SK-N-SH (cell line): Measurements from ENCODE around the gene COLEC11. TPM values are rescaled to one million over a fixed set of nuclear protein-coding genes. Genes with fewer than 3 reads are reported as not detected.
A peak's percentile ranks its signal among the peaks of the same experiment; 100 is the strongest.

Experiments
- CTCF ChIA-PET: fragments of 300-600, 350-600 bp; formaldehyde crosslinking; extraction: SDS; loops from one replicate; lab custom pipeline; 2021; lab: Yijun Ruan, JAX
- POLR2A ChIA-PET: fragments of 350-600 bp; sonication (Branson Sonifier 250); formaldehyde crosslinking; extraction: SDS; loops from one replicate; lab custom pipeline; 2020; ENCODE audit warnings: antibody characterized with exemption, inconsistent platforms; lab: Yijun Ruan, JAX
- DNase-seq: peaks from one replicate; pipeline ENCODE4 v3.0.0; 2012
- H2AFZ ChIP-seq: fragments of 200-600 bp; sonication (generic); 2 replicates; pipeline ENCODE4 v1.8.1; 2016; ENCODE audit warnings: antibody characterized with exemption, mild to moderate bottlenecking, low read depth
- H3F3A ChIP-seq: fragments of 200-600 bp; sonication (generic); replicated peaks from 2 replicates; pipeline ENCODE3; 2016; ENCODE audit warnings: antibody characterized with exemption, mild to moderate bottlenecking; ENCODE audit not compliant: insufficient read depth
- H3K27ac ChIP-seq, 2 experiments: fragments of 200-500 bp in 1 of 2; fragments of 200-600 bp in 1 of 2; sonication (Bioruptor generic) in 1 of 2; sonication (generic), shearing (Covaris generic) in 1 of 2; 2 replicates each; pipeline versions ENCODE4 v1.5.1 to v1.6.1; 2014 to 2016; ENCODE audit warnings: low read depth in 2 of 2, inconsistent platforms in 1 of 2, low read length in 1 of 2, mild to moderate bottlenecking in 1 of 2, mixed read lengths in 1 of 2
- H3K27me3 ChIP-seq: fragments of 200-600 bp; sonication (generic), shearing (Covaris generic); 2 replicates; pipeline ENCODE4 v1.6.1; 2016; ENCODE audit warnings: mixed run types; ENCODE audit not compliant: insufficient read depth
- H3K36me3 ChIP-seq, 2 experiments: fragments of 200-500 bp in 1 of 2; fragments of 200-600 bp in 1 of 2; sonication (Bioruptor generic) in 1 of 2; sonication (generic) in 1 of 2; replicated peaks in 1 of 2; 2 replicates each; pipeline versions ENCODE3 to v1.5.1; 2014 to 2016; ENCODE audit warnings: low read length in 1 of 2, mild to moderate bottlenecking in 1 of 2; ENCODE audit not compliant: insufficient read depth in 2 of 2, control insufficient read depth in 1 of 2
- H3K4me1 ChIP-seq, 2 experiments: fragments of 200-500 bp in 1 of 2; fragments of 200-600 bp in 1 of 2; sonication (Bioruptor generic) in 1 of 2; sonication (generic), shearing (Covaris generic) in 1 of 2; 2 replicates each; pipeline versions ENCODE4 v1.5.1 to v1.6.1; 2014 to 2016; ENCODE audit warnings: low read depth in 1 of 2, low read length in 1 of 2, mixed run types in 1 of 2; ENCODE audit not compliant: insufficient read depth in 2 of 2, control insufficient read depth in 1 of 2
- H3K4me2 ChIP-seq: fragments of 200-600 bp; sonication (generic), shearing (Covaris generic); 2 replicates; pipeline ENCODE4 v1.6.1; 2017; ENCODE audit warnings: mixed run types
- H3K4me3 ChIP-seq, 2 experiments: fragments of 200-500 bp in 1 of 2; fragments of 200-600 bp in 1 of 2; sonication (Bioruptor generic) in 1 of 2; sonication (generic), shearing (Covaris generic) in 1 of 2; 2 replicates each; pipeline versions ENCODE4 v1.5.1 to v1.8.1; 2014 to 2016; ENCODE audit warnings: low read depth in 2 of 2, inconsistent platforms in 1 of 2, low read length in 1 of 2, mild to moderate bottlenecking in 1 of 2, mixed read lengths in 1 of 2, moderate library complexity in 1 of 2
- H3K79me2 ChIP-seq: fragments of 200-600 bp; sonication (generic); 2 replicates; pipeline ENCODE4 v1.8.1; 2017; ENCODE audit warnings: mild to moderate bottlenecking; ENCODE audit not compliant: insufficient read depth
- H3K9ac ChIP-seq: fragments of 200-600 bp; sonication (generic); 2 replicates; pipeline ENCODE4 v1.6.1; 2017; ENCODE audit warnings: mixed run types
- H3K9me2 ChIP-seq: fragments of 200-600 bp; sonication (generic); 2 replicates; pipeline ENCODE4 v1.6.1; 2017; ENCODE audit warnings: mixed run types
- H3K9me3 ChIP-seq: fragments of 200-600 bp; sonication (generic); 2 replicates; pipeline ENCODE4 v1.6.1; 2017; ENCODE audit warnings: mixed run types, mild to moderate bottlenecking, moderate library complexity
- H4K20me1 ChIP-seq: fragments of 200-600 bp; sonication (generic); 2 replicates; pipeline ENCODE4 v1.6.1; 2017; ENCODE audit warnings: mild to moderate bottlenecking, mixed run types; ENCODE audit not compliant: insufficient read depth
- EP300 ChIP-seq, 2 experiments: IDR thresholded peaks; 2 replicates each; pipeline versions ENCODE4 v1.4.0 to v1.6.1; 2012; ENCODE audit warnings: borderline replicate concordance in 1 of 2, low read depth in 1 of 2, low read length in 1 of 2
- EZH2phosphoT487 ChIP-seq: fragments of 200-600 bp; sonication (generic); IDR thresholded peaks from 2 replicates; pipeline ENCODE4 v1.6.1; 2017; ENCODE audit warnings: low read depth, mixed run types, mild to moderate bottlenecking, antibody characterized with exemption, moderate library complexity, borderline replicate concordance
- FOXM1 ChIP-seq: IDR thresholded peaks from 2 replicates; pipeline ENCODE4 v1.4.0; 2012; ENCODE audit warnings: low read depth, mild to moderate bottlenecking
- GABPA ChIP-seq: IDR thresholded peaks from 2 replicates; pipeline ENCODE4 v1.4.0; 2012; ENCODE audit warnings: low read depth, mild to moderate bottlenecking
- GATA2 ChIP-seq: sonication (generic); formaldehyde crosslinking; IDR thresholded peaks from 2 replicates; pipeline ENCODE4 v1.5.0; 2020; ENCODE audit warnings: mild to moderate bottlenecking, missing genetic modification reagents
- JUND ChIP-seq: IDR thresholded peaks from 2 replicates; pipeline ENCODE4 v1.4.0; 2012
- MXI1 ChIP-seq: IDR thresholded peaks from 2 replicates; pipeline ENCODE4 v1.6.1; 2012; ENCODE audit warnings: mild to moderate bottlenecking, low read depth, low read length, improper control_type of control experiment
- NFIC ChIP-seq: IDR thresholded peaks from 2 replicates; pipeline ENCODE4 v1.4.0; 2012; ENCODE audit warnings: borderline replicate concordance
- POLR2AphosphoS5 ChIP-seq: IDR thresholded peaks from 2 replicates; pipeline ENCODE4 v1.6.1; 2012; ENCODE audit warnings: low read depth, low read length
- RAD21 ChIP-seq: IDR thresholded peaks from 2 replicates; pipeline ENCODE4 v1.6.1; 2012; ENCODE audit warnings: mild to moderate bottlenecking, low read length
- RCOR1 ChIP-seq: fragments of 150-350 bp; IDR thresholded peaks from 2 replicates; pipeline ENCODE4 v1.6.1; 2017; ENCODE audit warnings: antibody characterized with exemption, low read length
- RXRA ChIP-seq: IDR thresholded peaks from 2 replicates; pipeline ENCODE4 v1.4.0; 2012; ENCODE audit warnings: low read depth, mild to moderate bottlenecking, borderline replicate concordance
- SIN3A ChIP-seq: IDR thresholded peaks from 2 replicates; pipeline ENCODE4 v1.6.1; 2012; ENCODE audit warnings: low read depth, mild to moderate bottlenecking, low read length, moderate library complexity, borderline replicate concordance
- TCF12 ChIP-seq: IDR thresholded peaks from 2 replicates; pipeline ENCODE4 v1.4.0; 2012
- WGBS: methylation state at CpG from one replicate; pipeline ENCODE4 v1.1.6; 2017; ENCODE audit warnings: low lambda C conversion rate; 5-methylcytosine and 5-hydroxymethylcytosine counted together
- polyA plus RNA-seq, 3 experiments: library from polyadenylated mRNA; depleted of rRNA; stranded (reverse); fragments of >200 nt; gene quantifications; 2 replicates each; pipeline ENCODE4 v1.2.3, GENCODE V29; 2012
- TF ChIP-seq, protein P1 (sequence below): IDR thresholded peaks from 2 replicates; pipeline ENCODE4 v1.4.0; 2012; ENCODE audit warnings: low read depth
- TF ChIP-seq, protein P2 (sequence below): IDR thresholded peaks from 2 replicates; pipeline ENCODE4 v1.6.1; 2012; ENCODE audit warnings: mild to moderate bottlenecking, low read depth, low read length, moderate library complexity

COLEC11 gene
- polyA plus RNA-seq, 1 of the 3 experiments (the other 2 are of a cell fraction), result 8.7 TPM

DNA sequence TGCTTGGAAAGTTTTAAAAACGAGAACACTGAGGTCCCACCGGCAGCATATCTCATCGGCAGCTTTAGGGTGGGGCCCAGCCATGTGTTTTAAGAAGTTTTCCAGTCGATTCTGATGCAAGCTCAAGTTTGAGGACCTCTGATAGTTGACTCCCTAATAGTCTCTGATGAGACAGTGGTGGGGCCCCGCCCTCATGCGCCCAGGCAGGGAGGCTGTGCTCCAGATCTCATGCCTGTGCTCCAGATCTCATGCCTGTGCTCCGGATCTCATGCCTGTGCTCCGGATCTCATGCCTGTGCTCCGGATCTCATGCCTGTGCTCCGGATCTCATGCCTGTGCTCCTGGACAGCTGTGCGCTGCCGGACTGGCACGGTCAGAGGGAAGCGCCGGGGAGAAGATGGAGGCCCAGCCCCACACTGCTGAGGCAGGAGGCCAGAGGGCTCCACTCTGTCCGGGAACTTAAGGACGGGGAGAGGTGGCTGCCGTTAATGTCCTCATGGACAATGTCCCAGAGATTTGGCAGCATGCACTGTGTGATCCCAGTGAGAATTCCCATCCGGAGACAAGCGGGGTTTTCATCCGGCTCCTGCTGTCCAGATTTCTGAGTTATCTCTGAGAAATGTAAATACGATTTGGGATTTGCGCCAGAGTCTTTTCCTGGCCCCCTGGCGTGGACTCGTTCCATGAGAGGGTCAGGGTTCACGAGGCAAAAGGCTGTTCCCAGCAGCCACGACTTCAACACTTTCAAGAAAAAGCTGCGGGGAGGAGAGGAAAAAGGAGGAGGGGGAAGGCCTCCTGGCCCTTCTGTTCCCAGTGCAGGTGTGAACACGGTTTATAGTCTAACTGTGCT lies 9.4 kb upstream of the COLEC11 start:
- Histone ChIP-seq H3K27ac (peak overlapping the region; percentile 71 to 97), H3K9ac (peak overlapping the region; percentile 10; the same call in 1 of the 2 replicates), H3K79me2 (peaks cover 40% of the 10 kb centered on the region), H3K36me3 (peaks cover 43 to 49% of the 10 kb centered on the region in 2 experiments), H4K20me1 (peaks cover 20% of the 10 kb centered on the region), H2AFZ (no peak overlapping the region), H3K9me3 (no peaks in the 10 kb centered on the region), H3K27me3 (no peaks in the 10 kb centered on the region), H3K4me1 (peaks cover 13 to 59% of the 10 kb centered on the region in 2 experiments), H3F3A (peaks cover 47% of the 10 kb centered on the region), H3K4me2 (peak overlapping the region; percentile 62), H3K9me2 (no peaks in the 10 kb centered on the region), H3K4me3 (no peak overlapping the region; a peak in 1 of 4 replicates)
- 35% methylated on average over 20 of the region's 29 CpGs for WGBS
- ChIA-PET CTCF (interaction anchor here (0.9 to 5.0 kb wide), 6 partner anchors 9 to 123 kb away, joined by 3 to 43 read pairs (median 13); partner anchors contain the start of gene COLEC11), POLR2A (interaction anchor here (0.6 to 4.3 kb wide), 11 partner anchors 9 to 1992 kb away, joined by 3 to 52 read pairs (median 5); partner anchors contain the start of genes ADI1, COLEC11, RNASEH1 and RPS7)
- DNase-seq, result peak; percentile 82
- TF ChIP-seq EP300 (IDR thresholded peaks at IDR 0.05; ENCODE audit: borderline replicate concordance in 1 of 2, low read depth in 1 of 2, low read length in 1 of 2) (peak in 1 of 2 experiments; percentile 57; a peak in 2 of 4 replicates), TCF12 (peak; percentile 32; the same call in 1 of the 2 replicates), NFIC (peak; percentile 70), RXRA (peak; percentile 22; the same call in 1 of the 2 replicates), JUND (0 out of 2 replicates have a peak, but pooled peaks have one; percentile 5), EZH2phosphoT487 (no peak), MXI1 (peak; percentile 81; the same call in 1 of the 2 replicates), RAD21 (peak; percentile 19; the same call in 1 of the 2 replicates), GATA2 (peak; percentile 42), RCOR1 (peak; percentile 57), FOXM1 (no peak), GABPA (peak; percentile 51), SIN3A (peak; percentile 5; the same call in 1 of the 2 replicates), POLR2AphosphoS5 (no peak)
- TF ChIP-seq, protein P1, sequence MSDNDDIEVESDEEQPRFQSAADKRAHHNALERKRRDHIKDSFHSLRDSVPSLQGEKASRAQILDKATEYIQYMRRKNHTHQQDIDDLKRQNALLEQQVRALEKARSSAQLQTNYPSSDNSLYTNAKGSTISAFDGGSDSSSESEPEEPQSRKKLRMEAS, result peak; percentile 26; the same call in 1 of the 2 replicates
- TF ChIP-seq, protein P2, sequence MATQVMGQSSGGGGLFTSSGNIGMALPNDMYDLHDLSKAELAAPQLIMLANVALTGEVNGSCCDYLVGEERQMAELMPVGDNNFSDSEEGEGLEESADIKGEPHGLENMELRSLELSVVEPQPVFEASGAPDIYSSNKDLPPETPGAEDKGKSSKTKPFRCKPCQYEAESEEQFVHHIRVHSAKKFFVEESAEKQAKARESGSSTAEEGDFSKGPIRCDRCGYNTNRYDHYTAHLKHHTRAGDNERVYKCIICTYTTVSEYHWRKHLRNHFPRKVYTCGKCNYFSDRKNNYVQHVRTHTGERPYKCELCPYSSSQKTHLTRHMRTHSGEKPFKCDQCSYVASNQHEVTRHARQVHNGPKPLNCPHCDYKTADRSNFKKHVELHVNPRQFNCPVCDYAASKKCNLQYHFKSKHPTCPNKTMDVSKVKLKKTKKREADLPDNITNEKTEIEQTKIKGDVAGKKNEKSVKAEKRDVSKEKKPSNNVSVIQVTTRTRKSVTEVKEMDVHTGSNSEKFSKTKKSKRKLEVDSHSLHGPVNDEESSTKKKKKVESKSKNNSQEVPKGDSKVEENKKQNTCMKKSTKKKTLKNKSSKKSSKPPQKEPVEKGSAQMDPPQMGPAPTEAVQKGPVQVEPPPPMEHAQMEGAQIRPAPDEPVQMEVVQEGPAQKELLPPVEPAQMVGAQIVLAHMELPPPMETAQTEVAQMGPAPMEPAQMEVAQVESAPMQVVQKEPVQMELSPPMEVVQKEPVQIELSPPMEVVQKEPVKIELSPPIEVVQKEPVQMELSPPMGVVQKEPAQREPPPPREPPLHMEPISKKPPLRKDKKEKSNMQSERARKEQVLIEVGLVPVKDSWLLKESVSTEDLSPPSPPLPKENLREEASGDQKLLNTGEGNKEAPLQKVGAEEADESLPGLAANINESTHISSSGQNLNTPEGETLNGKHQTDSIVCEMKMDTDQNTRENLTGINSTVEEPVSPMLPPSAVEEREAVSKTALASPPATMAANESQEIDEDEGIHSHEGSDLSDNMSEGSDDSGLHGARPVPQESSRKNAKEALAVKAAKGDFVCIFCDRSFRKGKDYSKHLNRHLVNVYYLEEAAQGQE, result no peak
